G401 (cell line): ENCODE data around the gene CEP128. TPM values are rescaled to one million over a fixed set of nuclear protein-coding genes. Genes with fewer than 3 reads are reported as not detected.
"Not testable (repeated sequence)": the region's sequence is repeated elsewhere in the genome, so short reads cannot be mapped to it uniquely, and the experiment has no call there.

Experiments used
- DNase-seq: peaks from one replicate; pipeline ENCODE4 v3.0.0-alpha.2; 2015; ENCODE audit warnings: low spot score
- in situ Hi-C: cut with HindIII; loops from 2 replicates; pipeline ENCODE4 v1.10.0; 2016; ENCODE audit warnings: low sequenced_read_pairs, mixed read lengths
- total RNA-seq: library from RNA; depleted of rRNA; stranded (reverse); fragments of >200 nt; shearing (Covaris generic); gene quantifications from 2 replicates; pipeline ENCODE4 v1.2.3, GENCODE V29; 2014

CEP128 gene
- total RNA-seq, 1 experiment from 2014 or later = 3.3 TPM

- in situ Hi-C loops = no loop called here
- DNase-seq = no peak
Measured at GRCh38 chr14:80955416-80955941, 13.9 kb upstream of the CEP128 start, which contains the start of gene TSHR. Gene TSHR (plus strand): TSS chr14:80955621. CDS start chr14:80955681, 60 bp downstream.

GRCh38 chr14:80954687-80955299, 13.3 kb upstream of the CEP128 start:
- in situ Hi-C loops = no loop called here
- peak; percentile 65 for DNase-seq

GRCh38 chr14:80953211-80953610, 11.7 kb upstream of the CEP128 start:
- in situ Hi-C loops, DNase-seq: not testable (repeated sequence)

GRCh38 chr14:80951491-80951890, 10.0 kb upstream of the CEP128 start:
- no peak for DNase-seq
- in situ Hi-C loops = no loop called here

GRCh38 chr14:80948291-80948690, 6.8 kb upstream of the CEP128 start:
- DNase-seq = no peak

GRCh38 chr14:80946797-80947196, 5.3 kb upstream of the CEP128 start:
- in situ Hi-C loops = no loop called here
- no peak for DNase-seq

More at GRCh38 chr14:80948291-80948690, 6.8 kb upstream of the CEP128 start:
- in situ Hi-C loops = no loop called here

- in situ Hi-C loops = no loop called here
- no peak for DNase-seq
Measured at GRCh38 chr14:80946187-80946586, 4.6 kb upstream of the CEP128 start.

GRCh38 chr14:80944861-80945617, 3.5 kb upstream of the CEP128 start:
- no peak for DNase-seq
- in situ Hi-C loops = no loop called here

- no peak for DNase-seq
- in situ Hi-C loops = no loop called here
Measured at GRCh38 chr14:80942191-80942600, 658 bp upstream of the CEP128 start.

- no peak for DNase-seq
- in situ Hi-C loops = no loop called here
Measured at GRCh38 chr14:80940146-80940545, 1.4 kb downstream of the CEP128 start.

GRCh38 chr14:80933686-80934085, 7.9 kb downstream of the CEP128 start:
- no peak for DNase-seq
- in situ Hi-C loops = no loop called here

GRCh38 chr14:80933282-80933681, 8.3 kb downstream of the CEP128 start:
- no peak for DNase-seq
- in situ Hi-C loops = no loop called here

- no peak for DNase-seq
Measured at GRCh38 chr14:80930836-80931389, 10.6 kb downstream of the CEP128 start.

GRCh38 chr14:80930095-80930494, 11.4 kb downstream of the CEP128 start:
- in situ Hi-C loops = no loop called here
- no peak for DNase-seq

More at GRCh38 chr14:80930836-80931389, 10.6 kb downstream of the CEP128 start:
- in situ Hi-C loops = no loop called here

GRCh38 chr14:80927083-80927989, 14.2 kb downstream of the CEP128 start:
- in situ Hi-C loops = no loop called here
- DNase-seq = no peak

- in situ Hi-C loops = no loop called here
Measured at GRCh38 chr14:80926397-80927082, 15.0 kb downstream of the CEP128 start.

GRCh38 chr14:80924365-80925103, 17.0 kb downstream of the CEP128 start:
- no peak for DNase-seq
- in situ Hi-C loops = no loop called here

More at GRCh38 chr14:80926397-80927082, 15.0 kb downstream of the CEP128 start:
- DNase-seq = no peak

GRCh38 chr14:80923368-80923767, 18.2 kb downstream of the CEP128 start:
- DNase-seq = no peak

More at GRCh38 chr14:80923368-80923767, 18.2 kb downstream of the CEP128 start:
- in situ Hi-C loops = no loop called here
